ENCODE results near the gene UNC93A.
"Not testable (repeated sequence)": the region's sequence is repeated elsewhere in the genome, so short reads cannot be mapped to it uniquely, and the experiment has no call there.

UNC93A gene

GRCh38 chr6:167270499-167271311, 20.4 kb upstream of the UNC93A start:
- DNase-seq (ENCODE audit: low read depth in 3 of 3): no peak

- DNase-seq (ENCODE audit: low read depth in 3 of 3): no peak
Observed at GRCh38 chr6:167272151-167272550, 19.0 kb upstream of the UNC93A start.

- DNase-seq (ENCODE audit: low read depth in 3 of 3): no peak
Observed at GRCh38 chr6:167272696-167273379, 18.3 kb upstream of the UNC93A start.

GRCh38 chr6:167274270-167274669, 16.8 kb upstream of the UNC93A start:
- no peak for DNase-seq (ENCODE audit: low read depth in 3 of 3)

GRCh38 chr6:167275001-167275400, 16.1 kb upstream of the UNC93A start:
- no peak for DNase-seq (ENCODE audit: low read depth in 3 of 3)

- no peak for DNase-seq (ENCODE audit: low read depth in 3 of 3)
Observed at GRCh38 chr6:167275436-167275835, 15.7 kb upstream of the UNC93A start.

- no peak for DNase-seq (ENCODE audit: low read depth in 3 of 3)
Observed at GRCh38 chr6:167276772-167277533, 14.2 kb upstream of the UNC93A start.

- not testable (repeated sequence) for DNase-seq (ENCODE audit: low read depth in 3 of 3)
Observed at GRCh38 chr6:167278173-167278940, 12.8 kb upstream of the UNC93A start.

GRCh38 chr6:167279766-167280446, 11.2 kb upstream of the UNC93A start:
- DNase-seq (ENCODE audit: low read depth in 3 of 3): no peak

GRCh38 chr6:167280466-167280865, 10.6 kb upstream of the UNC93A start:
- not testable (repeated sequence) for DNase-seq (ENCODE audit: low read depth in 3 of 3)

GRCh38 chr6:167282165-167282564, 8.9 kb upstream of the UNC93A start:
- no peak for DNase-seq (ENCODE audit: low read depth in 3 of 3)

- DNase-seq (ENCODE audit: low read depth in 3 of 3): not testable (repeated sequence)
Observed at GRCh38 chr6:167284565-167284964, 6.5 kb upstream of the UNC93A start.

GRCh38 chr6:167285077-167285770, 5.9 kb upstream of the UNC93A start:
- DNase-seq (ENCODE audit: low read depth in 3 of 3): no peak

GRCh38 chr6:167287513-167288048, 3.5 kb upstream of the UNC93A start:
- DNase-seq (ENCODE audit: low read depth in 3 of 3): no peak

- peak in 1 of 3 donors; percentile 8 for DNase-seq (ENCODE audit: low read depth in 3 of 3)
Observed at GRCh38 chr6:167288591-167289225, 2.4 kb upstream of the UNC93A start.

- DNase-seq (ENCODE audit: low read depth in 3 of 3): not testable (repeated sequence)
Observed at GRCh38 chr6:167289291-167289690, 1.8 kb upstream of the UNC93A start.

- DNase-seq (ENCODE audit: low read depth in 3 of 3): no peak
Observed at GRCh38 chr6:167291623-167292300, 647 bp downstream of the UNC93A start.

- DNase-seq (ENCODE audit: low read depth in 3 of 3): no peak
Observed at GRCh38 chr6:167292301-167293087, 1.4 kb downstream of the UNC93A start.
